GM12874 (cell line): Measurements from ENCODE around the gene CBLB.

Experiments
- TF ChIP-seq, protein P1 (sequence below): IDR thresholded peaks from 2 replicates; pipeline ENCODE4 v1.5.1; 2011; ENCODE audit warnings: low read depth, mild to moderate bottlenecking, control low read depth, low read length, moderate library complexity; ENCODE audit not compliant: insufficient read depth

The CBLB gene

DNA sequence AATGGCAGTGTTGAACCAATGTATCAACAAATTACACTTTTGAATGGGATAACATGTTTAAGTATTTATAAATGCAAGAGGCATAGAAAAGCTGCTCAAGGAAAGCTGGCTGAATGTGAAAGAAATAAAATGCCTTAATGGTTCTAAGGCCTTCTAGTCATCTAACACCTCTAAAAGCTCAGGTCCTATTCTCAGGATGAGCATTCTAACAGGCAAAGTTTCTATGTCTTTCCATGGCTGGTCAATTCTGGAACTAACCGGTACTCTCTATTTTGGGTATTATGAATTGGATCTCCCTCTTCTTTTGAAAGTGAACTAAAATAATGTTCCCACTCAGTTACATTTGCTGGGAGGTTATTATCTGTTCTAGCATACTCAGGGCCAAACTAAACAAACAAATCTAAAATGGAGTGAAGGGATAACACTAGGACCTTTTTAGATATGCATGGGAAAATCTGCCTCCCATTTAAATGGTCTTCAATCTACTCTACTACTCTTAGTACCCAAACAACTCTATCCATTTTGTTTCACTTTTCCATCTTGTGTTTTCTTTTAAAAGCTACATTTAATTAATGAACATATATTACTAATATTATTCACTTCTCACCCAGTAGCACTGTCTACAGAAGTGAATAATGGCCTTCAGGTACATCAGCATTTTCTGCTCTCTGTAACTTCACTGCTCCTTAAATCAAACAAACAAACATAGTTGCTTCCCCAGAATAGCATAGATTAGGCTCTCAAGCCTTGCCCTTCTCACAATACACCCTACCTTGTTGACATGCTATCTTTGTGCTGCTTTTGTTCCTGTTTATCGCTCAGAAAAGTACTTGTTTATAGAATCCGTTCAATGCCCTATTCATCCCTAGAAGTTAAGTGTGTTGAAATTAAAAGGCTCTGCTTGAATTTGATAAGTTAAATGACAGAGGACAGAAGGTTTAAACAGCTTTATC, 46.4 kb downstream of the CBLB start:
- TF ChIP-seq, protein P1, sequence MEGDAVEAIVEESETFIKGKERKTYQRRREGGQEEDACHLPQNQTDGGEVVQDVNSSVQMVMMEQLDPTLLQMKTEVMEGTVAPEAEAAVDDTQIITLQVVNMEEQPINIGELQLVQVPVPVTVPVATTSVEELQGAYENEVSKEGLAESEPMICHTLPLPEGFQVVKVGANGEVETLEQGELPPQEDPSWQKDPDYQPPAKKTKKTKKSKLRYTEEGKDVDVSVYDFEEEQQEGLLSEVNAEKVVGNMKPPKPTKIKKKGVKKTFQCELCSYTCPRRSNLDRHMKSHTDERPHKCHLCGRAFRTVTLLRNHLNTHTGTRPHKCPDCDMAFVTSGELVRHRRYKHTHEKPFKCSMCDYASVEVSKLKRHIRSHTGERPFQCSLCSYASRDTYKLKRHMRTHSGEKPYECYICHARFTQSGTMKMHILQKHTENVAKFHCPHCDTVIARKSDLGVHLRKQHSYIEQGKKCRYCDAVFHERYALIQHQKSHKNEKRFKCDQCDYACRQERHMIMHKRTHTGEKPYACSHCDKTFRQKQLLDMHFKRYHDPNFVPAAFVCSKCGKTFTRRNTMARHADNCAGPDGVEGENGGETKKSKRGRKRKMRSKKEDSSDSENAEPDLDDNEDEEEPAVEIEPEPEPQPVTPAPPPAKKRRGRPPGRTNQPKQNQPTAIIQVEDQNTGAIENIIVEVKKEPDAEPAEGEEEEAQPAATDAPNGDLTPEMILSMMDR: no peak

DNA sequence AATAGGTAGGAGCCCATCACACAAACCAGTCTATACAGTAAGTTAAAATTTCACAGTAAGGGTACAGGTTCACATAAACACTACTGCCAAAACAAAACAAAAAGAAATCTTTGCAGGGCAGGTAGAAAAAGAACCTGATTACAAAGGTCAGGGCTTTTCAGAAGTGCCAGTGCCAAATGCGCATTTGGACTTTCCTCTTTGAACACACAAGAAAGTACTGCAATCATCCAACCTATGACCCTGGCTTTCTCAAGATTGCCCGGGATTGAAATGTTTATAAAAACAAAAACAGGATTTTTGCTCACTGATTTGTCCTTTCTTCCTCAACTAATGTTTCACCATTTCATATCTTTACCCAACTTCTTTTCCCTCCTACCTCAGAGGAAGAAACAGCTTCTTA, 47.4 kb downstream of the CBLB start:
- TF ChIP-seq, protein P1: no peak

DNA sequence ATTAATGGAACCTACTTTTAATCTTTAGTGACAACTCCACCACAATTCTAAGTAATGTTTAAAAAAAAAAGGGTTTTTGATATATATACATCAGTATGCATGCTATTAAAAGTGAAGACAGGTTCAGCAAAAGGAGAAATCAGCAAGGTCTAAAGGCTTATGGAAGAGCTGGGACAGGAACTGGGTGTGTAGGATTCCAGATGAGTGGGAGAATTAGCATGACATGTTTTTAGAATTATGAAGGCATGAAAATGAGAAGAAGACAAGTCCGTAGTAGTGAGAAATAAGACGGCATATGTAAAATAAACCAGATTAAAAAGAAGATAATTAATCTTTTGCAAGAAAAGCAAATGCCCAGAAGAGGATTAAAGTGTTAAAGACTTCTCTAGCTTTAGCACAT, 52.0 kb downstream of the CBLB start:
- TF ChIP-seq, protein P1: no peak

DNA sequence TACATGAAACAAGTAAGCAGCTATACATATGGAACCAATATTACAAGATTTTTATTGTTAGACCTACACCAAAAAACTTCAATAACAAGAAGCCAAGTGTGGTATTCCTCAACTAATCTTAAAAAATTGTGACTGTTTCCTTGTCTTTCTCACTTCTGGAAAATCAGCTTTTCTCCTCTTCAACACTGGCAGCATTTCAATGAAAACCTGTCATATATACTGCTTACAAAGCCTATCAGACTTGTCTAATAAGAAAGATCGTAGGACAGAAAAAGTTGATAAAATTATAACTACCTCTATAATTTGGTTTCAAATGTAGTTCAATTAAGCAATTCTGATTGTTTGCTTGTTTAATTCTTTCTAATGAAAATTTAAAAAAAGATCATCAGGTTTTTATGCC, 55.1 kb downstream of the CBLB start:
- TF ChIP-seq, protein P1: no peak

DNA sequence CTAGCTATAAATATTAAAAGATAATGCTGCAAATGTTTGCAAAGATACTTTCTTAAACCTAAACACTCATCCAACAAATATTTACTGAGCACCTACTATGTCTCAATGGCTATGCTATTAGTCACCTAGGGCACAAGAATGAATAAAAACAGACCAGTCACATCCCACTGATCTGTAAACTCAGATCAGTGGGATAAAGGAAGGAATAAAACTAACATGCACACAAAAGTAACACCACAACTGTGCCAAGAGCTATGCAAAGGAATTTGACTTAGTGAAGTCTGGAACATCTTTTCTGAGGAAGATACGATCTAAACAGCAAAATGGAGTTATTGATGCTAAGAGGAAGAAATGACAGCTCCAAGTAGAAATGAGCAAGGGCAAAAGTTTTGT, 56.6 kb downstream of the CBLB start:
- TF ChIP-seq, protein P1: no peak

DNA sequence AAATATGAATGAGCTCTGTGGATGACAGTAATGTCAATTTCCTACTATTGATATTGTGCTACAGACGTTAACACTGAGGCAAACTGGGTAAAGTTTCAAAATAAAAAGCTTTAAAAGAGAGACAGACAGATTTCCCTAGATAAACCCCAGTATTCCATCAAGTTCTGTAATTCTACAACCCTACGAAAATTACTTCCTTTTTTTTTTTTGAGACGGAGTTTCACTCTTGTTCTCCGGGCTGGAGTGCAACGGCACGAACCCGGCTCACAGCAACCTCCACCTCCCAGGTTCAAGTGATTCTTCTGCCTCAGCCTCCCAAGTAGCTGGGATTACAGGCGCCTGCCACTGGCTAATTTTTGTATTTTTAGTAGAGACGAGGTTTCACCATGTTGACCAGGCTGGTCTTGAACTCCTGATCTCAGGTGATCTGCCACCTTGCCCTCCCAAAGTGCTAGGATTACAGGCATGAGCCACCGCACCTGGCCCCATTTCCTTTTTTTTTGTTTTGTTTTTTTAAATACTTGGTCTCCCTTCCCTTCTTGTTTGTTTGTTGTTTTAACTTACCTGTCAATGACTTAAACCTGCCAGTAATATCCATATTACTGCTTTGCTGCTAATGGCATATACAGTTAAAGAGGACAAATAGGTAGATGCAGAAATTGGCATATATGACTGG, 57.2 kb downstream of the CBLB start:
- TF ChIP-seq, protein P1: no peak

DNA sequence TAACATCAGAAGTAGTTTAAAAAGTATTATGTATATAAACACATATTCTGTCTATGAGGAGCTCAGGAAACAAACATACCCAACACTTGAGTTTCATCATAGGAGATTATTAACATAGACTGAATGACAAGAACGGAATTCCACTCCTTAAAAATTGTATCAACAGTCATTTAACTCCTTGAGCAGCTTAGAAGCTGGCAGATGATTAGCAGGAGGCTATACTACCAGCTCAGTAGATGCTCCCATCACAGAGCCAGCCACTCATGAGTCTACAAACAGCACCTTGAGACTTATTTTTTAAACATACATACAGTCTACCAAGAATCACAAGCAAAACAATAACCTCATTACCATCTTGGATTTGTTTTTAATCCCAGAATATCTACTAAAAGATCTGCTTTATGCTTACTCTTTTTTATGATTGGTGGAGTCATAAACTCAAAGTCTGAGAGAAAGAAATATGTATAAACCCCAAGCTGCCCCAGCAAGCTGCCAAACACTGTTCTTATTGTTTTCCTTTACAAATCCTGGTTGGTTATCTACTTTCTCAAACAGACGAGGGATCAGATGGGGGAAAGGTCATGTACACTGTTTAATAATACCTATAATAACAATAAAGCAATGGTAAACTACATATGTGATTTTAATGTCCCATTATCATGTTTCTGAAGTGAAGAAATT, 59.5 kb downstream of the CBLB start:
- TF ChIP-seq, protein P1: no peak
